SW 1271 (cell line): Measurements from ENCODE around the gene PRPF6.

Experiments
- DNase-seq, 2 experiments: peaks; one replicate each; lab custom pipeline; 2025; lab: John Stamatoyannopoulos, UW

PRPF6 gene

GRCh38 chr20:64049060-64049877 is 68.3 kb downstream of the PRPF6 start, which contains the start of gene SOX18:
Gene SOX18 (minus strand): TSS chr20:64049639. CDS start chr20:64049516, 123 bp downstream.
- peak in 1 of 2 experiments; percentile 17 for DNase-seq

- no peak for DNase-seq
These were observed 68.9 kb downstream of the PRPF6 start for GRCh38 chr20:64049878-64050260.

DNA sequence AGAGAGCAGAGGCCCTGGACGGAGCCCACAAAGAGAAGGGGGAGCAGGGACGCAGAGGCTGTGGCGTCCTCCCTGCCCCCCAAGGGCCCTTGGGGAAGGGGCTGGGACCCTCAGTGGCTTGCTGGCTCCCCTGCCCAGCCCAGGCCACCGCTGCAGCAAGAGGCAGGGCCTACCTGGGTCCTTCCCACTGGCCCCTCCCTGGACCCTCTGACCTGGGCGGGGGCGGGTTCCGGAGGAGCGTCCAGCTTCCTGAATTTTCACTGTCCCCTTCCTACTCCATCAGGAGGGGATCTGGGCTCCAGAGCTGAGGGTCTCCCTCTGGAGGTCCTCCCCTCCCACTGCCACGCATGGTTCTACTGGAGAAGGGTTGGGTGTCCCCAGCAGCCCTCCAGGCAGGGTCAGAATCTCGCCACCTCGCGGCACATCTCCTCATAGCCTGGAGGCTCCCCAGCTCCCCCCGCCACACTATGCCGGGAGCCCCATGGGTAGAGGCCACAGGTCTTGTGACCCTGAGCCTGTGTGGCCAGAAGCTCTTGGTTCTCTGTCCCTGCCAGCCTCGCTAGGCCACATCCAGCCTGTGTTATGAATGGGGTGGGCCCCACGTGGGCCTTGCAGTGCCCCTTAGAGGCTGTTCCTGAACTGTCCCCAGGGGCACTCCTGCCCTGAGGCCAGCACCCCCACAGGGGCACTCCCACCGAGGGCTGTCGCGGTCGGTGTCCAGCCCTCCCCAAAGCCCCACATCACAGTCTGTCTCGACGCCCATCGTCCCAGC is 69.5 kb downstream of the PRPF6 start:
- DNase-seq = no peak

- no peak for DNase-seq
These were observed 70.1 kb downstream of the PRPF6 start for GRCh38 chr20:64051033-64051452.

DNA sequence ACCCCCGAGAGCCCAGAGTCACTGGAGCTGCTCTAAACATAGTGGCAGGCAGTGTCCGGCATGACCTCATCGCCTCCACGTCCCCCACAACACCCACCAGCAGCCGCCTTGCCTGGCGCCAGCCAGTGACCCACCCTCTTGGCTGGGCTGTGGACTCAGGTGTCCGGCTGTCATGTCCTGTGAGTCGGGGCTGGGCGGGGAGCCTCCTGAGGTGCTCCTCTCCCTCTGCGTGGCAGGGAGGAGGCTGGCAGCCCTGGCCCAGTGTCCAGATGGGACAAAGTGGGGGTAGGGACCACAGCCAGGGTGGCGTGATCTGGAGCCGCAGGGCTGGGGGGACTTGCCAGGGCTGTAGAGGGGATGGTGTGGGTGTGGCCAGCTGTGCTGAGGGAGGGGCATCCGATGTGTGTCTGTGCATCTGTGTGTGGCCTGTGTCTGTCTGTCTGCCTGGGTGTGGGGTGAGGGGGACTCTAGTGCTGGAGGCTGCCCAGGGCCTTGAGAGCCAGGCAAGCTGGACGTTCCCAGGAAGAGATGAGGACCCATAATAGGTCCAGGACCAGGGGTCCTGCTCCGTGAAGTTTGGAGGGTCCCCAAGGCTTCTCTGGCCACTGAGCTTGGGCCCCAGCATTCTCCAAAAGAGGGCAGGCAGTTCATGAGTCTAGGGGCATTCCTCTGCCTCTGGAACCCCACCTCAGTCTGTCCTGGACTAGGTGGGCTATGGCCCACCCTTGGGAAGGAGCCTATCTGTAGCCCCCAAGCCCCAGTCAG is 70.8 kb downstream of the PRPF6 start:
- DNase-seq = no peak

- DNase-seq = no peak
These were observed 71.4 kb downstream of the PRPF6 start for GRCh38 chr20:64052326-64052722.

GRCh38 chr20:64052987-64053840 is 72.3 kb downstream of the PRPF6 start:
- DNase-seq = no peak

DNA sequence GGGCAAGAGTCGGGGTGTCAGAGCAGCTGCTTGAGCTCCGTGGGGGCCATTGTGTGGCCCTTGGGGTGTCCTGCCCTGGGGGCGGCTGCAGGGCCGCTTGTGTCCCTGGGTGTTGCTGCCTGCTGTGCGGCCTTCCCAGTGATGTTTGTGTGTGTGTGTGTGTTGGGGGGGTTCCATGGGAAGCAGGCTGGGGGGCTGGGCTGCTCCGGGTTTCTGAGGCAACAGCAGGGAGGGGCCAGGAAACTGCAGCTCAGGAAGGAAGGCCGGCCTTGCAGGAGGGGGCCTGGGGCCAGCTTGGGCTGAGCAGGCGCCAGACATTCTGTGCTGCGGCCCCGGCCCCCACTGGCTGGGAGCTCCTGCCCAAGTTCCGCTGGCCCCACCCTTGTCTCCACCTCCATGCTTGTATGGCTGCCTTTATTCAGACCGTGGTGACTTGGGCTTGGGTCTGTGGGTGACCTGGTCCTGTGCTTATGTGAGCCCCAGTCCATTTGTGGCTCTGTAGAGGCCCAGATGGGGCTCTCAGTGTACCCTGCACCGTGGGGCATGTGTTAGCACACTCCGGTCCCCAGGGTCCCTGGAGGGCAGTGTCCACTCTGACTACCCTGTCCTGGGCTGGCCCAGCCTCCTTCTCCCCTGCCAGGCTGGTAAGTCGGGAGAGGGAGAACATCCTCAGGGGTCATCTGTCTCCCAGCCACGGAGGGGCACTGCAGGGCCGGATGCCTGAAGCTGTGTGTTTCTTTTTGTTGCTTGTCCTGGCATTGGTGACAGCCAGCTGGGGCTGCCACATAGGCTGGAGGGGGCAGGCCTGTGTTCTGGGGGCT is 73.1 kb downstream of the PRPF6 start:
- peak in 1 of 2 experiments; percentile 21 for DNase-seq

DNA sequence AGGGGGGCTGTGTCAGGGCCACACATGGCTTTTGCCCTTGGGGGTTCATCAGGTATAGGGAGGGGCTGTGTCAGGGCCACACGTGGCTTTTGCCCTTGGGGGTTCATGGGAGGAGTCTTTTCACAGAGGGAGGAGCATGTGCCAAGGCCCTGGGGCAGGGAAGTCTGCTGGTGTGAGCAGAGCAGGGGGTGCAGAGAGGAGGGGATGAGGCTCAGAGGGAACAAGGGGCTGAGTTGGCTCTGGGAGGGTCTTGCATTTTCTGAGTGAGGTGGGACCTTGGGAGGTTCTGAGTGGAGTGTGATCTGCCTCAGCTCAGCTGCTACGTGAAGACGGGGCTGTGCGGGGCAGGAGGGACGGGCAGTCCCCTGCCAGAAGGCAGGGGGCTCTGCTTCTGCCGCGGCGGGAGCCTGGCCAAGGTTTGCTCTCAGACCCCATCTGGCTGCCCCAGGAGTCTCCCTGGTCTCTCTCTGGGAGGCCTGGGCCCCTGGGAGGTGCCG is 74.5 kb downstream of the PRPF6 start:
- DNase-seq = no peak

- DNase-seq = no peak
These were observed 75.1 kb downstream of the PRPF6 start for GRCh38 chr20:64055893-64056638.

DNA sequence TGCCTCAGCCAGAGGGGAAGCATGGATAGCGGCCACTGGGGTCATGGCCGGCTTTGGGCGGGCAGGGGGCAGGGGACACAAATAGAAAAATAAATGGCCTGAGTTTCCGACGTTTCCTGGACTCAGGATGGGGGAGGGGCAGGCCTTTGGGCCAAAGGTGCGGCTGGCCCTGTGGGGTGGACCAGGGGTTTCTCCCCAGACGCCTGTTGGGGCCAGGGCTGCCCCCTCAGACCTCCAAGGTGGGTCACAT is 75.6 kb downstream of the PRPF6 start:
- DNase-seq = no peak

GRCh38 chr20:64056889-64057627 is 76.1 kb downstream of the PRPF6 start:
- DNase-seq = no peak

DNA sequence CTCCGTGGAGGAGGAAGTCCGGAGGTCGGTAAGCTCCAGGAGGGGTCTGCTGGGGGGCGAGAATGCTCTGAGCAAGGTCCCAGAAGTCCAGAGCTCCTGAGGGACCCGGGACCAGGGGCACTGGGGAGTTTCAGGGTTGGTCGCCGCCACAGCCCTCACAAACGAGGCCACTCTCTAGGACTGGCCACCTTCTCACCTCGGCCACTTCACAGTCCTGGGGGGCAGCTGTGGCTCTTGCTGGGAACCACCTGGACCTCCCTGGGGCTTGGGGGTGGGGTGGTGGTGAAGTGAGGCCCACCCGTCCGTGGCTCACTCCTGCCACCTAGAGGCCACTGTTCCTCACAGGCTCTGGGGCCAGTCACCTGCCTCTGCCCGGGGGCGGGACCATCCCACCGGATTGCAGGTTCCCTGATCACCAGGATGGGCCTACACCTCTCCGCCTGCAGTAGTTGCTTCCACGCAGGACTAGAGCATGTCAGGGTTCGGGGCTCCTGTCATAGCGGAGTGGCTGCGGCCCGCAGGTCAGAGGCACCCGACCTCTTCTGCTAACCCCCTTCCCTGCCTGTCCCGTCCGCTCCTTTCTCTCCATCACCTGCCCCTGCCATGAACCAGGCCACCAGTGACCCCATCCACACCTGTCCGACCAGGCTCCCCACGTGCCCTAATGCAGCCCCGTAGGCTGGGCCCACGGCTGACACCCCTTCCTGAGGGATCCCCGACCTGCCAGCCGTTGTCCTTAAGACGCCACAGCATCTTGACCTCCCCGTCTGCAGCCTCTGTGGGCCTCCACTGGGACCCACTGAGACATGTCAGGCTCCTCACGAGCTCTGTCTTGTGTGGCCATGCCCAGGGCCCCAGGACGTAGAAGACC is 76.9 kb downstream of the PRPF6 start:
- DNase-seq = peak; percentile 54 to 60

- no peak for DNase-seq
These were observed 77.6 kb downstream of the PRPF6 start for GRCh38 chr20:64058536-64058935.

DNA sequence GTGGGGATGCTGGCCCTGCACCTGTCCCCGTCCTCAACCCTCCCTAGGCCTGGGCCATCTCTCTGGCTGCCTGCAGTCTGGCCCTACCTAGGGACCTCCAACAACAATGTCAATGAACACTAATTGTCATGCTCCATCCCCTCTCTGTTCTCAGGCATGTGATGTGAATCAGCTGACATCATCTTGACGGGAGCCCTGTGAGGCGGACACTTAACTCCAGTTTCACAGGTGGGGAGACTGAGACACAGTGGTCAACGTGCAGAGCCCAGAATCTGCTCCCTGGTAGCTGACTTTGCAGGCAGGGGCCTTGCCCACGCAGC is 81.3 kb downstream of the PRPF6 start:
- DNase-seq = no peak

- DNase-seq = peak; percentile 90 to 96
These were observed 81.9 kb downstream of the PRPF6 start, which contains the start of gene TCEA2 for GRCh38 chr20:64062596-64063388. Gene TCEA2 (plus strand): TSS chr20:64063198. CDS start chr20:64063313, 115 bp downstream.

GRCh38 chr20:64063389-64064144 is 82.6 kb downstream of the PRPF6 start:
- DNase-seq = peak in 1 of 2 experiments; percentile 24
